ENCODE measurements around the gene FABP7. TPM values are rescaled to one million over a fixed set of nuclear protein-coding genes. Genes with fewer than 3 reads are reported as not detected.
A peak's percentile ranks its signal among the peaks of the same experiment; 100 is the strongest.

The FABP7 gene
- total and polyA plus RNA-seq, 2 of the 13 experiments (the other 11 are each of a cell fraction or from before 2014, with no cell fraction given): not detected

- no peak for TF ChIP-seq PBX2 (CRISPR knock-in tag; IDR thresholded peaks at IDR 0.05)
- no peak for TF ChIP-seq NFE2L1 (CRISPR knock-in tag; IDR thresholded peaks at IDR 0.05; ENCODE audit: borderline replicate concordance)
- TF ChIP-seq ZBTB10 (CRISPR knock-in tag; IDR thresholded peaks at IDR 0.05; ENCODE audit: borderline replicate concordance): peak; percentile 80; the same call in 1 of the 2 replicates
- peak; percentile 99 for TF ChIP-seq PATZ1 (CRISPR knock-in tag; IDR thresholded peaks at IDR 0.05)
- TF ChIP-seq SALL1 (CRISPR knock-in tag; IDR thresholded peaks at IDR 0.05): peak; percentile 97
- TF ChIP-seq ZNF891 (CRISPR knock-in tag; IDR thresholded peaks at IDR 0.05): no peak; the same call in 1 of the 2 replicates
- peak; percentile 85; the same call in 1 of the 2 replicates for TF ChIP-seq ZNF30 (CRISPR knock-in tag; IDR thresholded peaks at IDR 0.05)
- peak; percentile 61; the same call in 1 of the 2 replicates for TF ChIP-seq ZNF570 (CRISPR knock-in tag; IDR thresholded peaks at IDR 0.05; ENCODE audit: borderline replicate concordance)
- peak; percentile 25; the same call in 1 of the 2 replicates for TF ChIP-seq THAP8 (CRISPR knock-in tag; IDR thresholded peaks at IDR 0.05; ENCODE audit: borderline replicate concordance)
- TF ChIP-seq ZNF749 (CRISPR knock-in tag; IDR thresholded peaks at IDR 0.05; ENCODE audit: borderline replicate concordance): peak; percentile 91; the same call in 1 of the 2 replicates
- TF ChIP-seq TEAD2 (CRISPR knock-in tag; IDR thresholded peaks at IDR 0.05): 0 out of 2 replicates have a peak, but pooled peaks have one; percentile 91
- peak; percentile 6; the same call in 1 of the 2 replicates for TF ChIP-seq ZNF263 (CRISPR knock-in tag; IDR thresholded peaks at IDR 0.05)
- no peak; the same call in 1 of the 2 replicates for TF ChIP-seq ZNF3 (CRISPR knock-in tag; IDR thresholded peaks at IDR 0.05)
- TF ChIP-seq MAZ (IDR thresholded peaks at IDR 0.05; ENCODE audit: borderline replicate concordance, low read depth, low read length): peak; percentile 86; the same call in 1 of the 2 replicates
- TF ChIP-seq MAZ (CRISPR knock-in tag; IDR thresholded peaks at IDR 0.05; ENCODE audit: low read depth): peak; percentile 97
- TF ChIP-seq TRIM24 (CRISPR knock-in tag; IDR thresholded peaks at IDR 0.05): no peak
- peak; percentile 98; the same call in 1 of the 2 replicates for TF ChIP-seq ZNF569 (CRISPR knock-in tag; IDR thresholded peaks at IDR 0.05; ENCODE audit: borderline replicate concordance)
- TF ChIP-seq ATF1 (CRISPR knock-in tag; IDR thresholded peaks at IDR 0.05): no peak
- TF ChIP-seq ZFP91 (CRISPR knock-in tag; IDR thresholded peaks at IDR 0.05; ENCODE audit: borderline replicate concordance): peak; percentile 98
- TF ChIP-seq GZF1 (CRISPR knock-in tag; IDR thresholded peaks at IDR 0.05): peak; percentile 83; the same call in 1 of the 2 replicates
Measured at GRCh38 chr6:122789182-122790027, 9.9 kb downstream of the FABP7 start, which contains the start of gene SMPDL3A (continued).
